ENCODE data around the gene NDC1.
"Not testable (repeated sequence)": the region's sequence is repeated elsewhere in the genome, so short reads cannot be mapped to it uniquely, and the experiment has no call there.

The NDC1 gene

DNA sequence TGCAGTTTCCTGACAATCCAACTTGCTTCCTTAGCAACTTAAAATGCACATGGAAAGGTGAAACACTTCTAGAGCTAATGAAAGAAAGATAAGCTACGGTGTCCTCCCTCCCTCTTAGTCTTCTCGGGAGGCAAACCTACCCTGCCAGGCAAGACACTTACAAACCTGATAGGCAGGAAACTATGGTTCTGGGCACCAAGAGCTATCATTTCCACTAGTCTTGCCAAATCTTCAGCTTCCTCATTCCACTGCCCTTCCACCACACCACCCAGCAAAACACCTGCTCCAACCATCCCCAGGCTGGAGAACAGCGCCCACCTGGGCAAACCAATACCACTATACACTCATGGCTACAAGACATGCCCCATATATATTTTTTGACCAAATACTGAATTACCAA, 15.2 kb downstream of the NDC1 start:
- DNase-seq, result no peak

DNA sequence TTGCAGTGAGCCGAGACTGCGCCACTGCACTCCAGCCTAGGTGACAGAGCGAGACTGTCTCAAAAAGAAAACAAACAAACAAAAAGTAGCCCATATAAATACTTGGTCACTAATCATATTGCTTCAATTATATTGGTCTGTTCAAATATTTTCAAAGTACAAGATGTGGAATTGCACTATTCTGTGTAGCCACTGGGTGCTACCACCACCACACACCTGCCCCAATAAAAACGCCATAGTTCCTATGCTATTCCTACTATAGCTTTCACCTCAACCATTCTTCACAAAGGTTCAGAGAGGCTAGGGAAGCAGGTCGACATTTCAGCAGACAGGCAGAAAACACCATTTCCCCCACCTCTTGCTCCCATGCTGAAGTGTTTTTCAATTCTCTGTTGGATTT, 16.7 kb downstream of the NDC1 start:
- no peak for DNase-seq

DNA sequence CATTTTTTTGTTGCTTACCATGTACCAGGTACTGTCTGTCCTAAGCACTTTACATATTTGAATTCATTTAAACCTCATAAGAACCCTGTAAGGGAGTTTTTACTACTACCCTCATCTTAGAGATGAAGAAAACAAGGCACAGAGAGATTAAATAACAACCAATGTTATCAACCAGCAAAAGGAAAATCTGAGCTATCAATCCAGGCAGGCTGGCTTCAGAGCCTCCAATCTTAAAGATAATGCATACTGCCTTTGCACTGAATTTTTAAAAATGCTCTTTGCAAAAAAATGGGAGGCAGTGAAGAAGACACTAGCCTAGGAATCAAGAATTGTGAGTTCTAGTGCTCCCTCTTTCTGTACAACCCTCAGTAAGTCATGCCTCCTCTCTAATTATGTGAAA, 18.7 kb downstream of the NDC1 start:
- no peak for DNase-seq

DNA sequence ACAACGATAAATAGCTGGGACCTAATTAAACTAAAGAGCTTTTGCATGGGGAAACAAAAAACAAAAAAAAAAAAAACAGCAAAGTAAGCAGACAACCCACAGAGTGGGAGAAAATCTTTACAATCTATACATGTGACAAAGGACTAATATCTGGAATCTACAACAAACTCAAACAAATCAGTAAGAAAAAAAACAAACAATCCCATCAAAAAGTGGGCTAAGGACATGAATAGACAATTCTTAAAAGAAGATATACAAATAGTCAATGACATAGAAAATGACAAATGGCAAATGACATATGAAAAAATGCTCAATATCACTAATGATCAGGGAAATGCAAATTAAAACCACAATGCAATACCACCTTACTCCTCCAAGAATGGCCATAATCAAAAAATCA, 21.5 kb downstream of the NDC1 start:
- DNase-seq, result not testable (repeated sequence)

DNA sequence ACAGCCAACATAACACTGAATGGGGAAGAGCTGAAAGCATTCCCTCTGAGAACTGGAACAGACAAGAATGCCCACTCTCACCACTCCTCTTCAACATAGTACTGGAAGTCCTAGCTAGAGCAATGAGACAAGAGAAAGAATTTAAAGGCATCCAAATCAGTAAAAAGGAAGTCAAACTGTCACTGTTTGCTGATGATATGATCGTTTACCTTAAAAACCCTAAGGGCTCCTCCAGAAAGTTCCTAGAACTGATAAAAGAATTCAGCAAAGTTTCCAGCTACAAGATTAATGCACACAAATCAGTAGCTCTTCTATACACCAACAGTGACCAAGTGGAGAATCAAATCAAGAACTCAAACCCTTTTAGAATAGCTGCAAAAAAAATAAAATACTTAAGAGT, 22.6 kb downstream of the NDC1 start:
- not testable (repeated sequence) for DNase-seq

DNA sequence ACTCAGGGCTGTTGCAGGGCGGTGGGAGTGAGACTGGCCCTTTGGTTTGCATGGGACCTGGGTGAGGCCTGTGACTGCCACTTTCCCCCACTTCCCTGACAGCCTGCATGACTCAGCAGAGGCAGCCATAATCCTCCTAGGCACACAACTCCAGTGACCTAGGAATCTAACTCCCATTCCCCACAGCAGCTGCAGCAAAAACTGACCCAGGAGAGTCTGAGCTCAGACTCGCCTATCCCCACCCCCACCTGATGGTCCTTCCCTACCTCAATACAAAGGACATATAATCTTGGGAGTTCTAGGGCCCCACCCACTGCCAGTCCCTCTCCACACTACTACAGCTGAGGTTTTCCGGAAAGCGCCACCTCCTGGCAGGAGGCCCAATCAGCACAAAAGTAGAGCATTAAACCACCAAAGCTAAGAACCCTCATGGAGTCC, 26.7 kb downstream of the NDC1 start:
- no peak for DNase-seq

DNA sequence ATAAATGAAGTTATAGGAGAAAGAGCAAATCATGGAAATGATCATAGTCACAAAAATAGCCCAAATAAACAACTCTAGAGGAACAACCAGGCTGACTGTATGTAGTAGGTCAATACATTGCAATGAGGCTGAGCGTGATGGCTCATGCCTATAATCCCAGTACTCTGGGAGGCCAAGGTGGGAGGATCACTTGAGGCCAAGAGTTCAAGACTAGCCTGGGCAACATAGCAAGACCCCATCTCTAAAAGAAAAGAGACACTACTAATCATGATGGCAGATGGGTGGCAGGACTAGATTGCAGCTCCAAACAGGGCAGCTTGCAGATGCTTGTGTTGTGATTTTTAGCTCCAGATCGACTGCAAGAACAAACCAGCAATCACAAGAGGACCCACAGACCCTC, 27.6 kb downstream of the NDC1 start:
- DNase-seq, result no peak

DNA sequence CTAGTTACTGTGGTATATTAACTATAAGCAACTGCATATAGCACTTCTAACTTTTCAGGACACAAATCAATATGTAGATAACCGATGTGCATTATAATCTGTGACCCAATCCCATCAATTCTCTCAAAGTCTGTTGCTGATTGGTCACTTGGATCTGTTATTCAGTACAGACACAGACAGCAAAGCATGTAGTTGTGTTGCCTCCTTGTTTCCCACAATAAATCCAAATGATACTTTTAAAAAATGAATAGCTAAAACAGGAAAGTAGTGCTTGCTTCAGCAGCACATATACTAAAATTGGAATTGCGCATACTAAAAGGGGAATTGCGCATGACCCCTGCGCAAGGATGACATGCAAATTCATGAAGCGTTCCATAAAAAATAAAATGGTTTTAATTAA, 28.1 kb downstream of the NDC1 start:
- no peak for DNase-seq

DNA sequence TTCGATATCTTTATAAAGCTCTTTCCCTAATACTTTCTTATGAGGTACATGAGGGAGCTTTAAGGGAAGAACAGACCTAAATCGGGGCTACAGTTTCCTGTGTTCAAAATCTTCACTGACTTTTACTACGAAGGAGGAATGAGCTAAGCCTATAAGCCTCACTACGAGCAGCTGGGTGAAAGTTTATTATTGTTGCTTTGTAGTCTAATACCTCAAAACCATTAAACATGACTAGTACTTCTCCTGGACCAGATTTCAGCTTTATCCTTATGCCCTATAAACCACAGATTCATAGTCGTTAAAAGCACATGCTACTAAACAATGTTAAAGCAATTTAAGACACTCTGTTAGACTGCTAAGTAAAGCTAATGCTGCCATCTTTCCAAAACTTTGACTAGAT, 30.2 kb downstream of the NDC1 start:
- no peak for DNase-seq

DNA sequence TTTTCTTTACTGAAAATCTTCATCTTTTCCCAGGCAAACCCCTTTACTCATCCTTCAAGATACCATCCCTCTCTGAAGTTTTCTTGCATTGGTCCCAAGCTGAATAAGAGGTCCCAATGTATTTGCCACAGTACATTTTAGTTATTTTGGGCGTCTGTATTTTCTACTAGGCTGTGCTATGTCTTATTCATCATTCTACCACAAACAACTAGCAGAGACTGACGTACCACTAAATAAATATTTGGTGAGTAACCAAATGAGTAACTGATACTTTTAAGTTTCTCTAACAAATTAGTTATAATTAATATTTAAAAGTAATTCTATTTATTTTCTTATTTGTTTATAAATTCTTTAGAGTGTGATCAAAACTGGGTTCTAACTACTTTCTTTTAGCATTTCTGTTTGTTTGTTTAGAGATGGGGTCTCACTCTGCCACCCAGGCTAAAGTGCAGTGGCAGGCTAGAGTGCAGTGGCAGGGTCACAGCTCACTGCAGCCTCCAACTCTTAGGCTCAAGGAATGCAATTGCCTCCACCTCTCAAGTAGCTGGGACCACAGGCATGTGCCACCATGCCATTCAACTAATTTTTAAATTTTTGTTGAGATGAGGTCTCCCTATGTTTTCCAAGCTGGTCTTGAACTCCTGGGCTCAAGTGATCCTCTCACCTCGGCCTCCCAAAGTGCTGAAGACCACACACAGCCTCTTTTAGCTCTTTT, 33.1 kb downstream of the NDC1 start:
- DNase-seq, result no peak

DNA sequence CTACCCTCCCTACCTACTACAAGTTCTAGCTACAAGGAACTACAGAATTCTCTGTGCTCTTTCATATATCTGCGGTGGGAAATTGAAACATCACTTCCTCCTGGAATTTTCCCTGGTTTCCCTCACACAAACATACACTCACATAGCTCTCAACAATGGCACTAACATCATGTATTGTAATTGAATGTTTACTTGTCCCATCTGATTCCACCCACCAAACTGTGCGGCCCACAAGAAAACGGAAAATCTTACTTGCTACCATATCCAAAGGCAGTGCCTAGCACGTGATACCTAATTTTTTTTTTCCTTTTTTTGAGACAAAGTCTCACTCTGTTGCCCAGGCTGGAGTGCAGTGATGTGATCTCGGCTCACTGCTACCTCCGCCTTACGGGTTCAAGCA, 33.9 kb downstream of the NDC1 start:
- no peak for DNase-seq

DNA sequence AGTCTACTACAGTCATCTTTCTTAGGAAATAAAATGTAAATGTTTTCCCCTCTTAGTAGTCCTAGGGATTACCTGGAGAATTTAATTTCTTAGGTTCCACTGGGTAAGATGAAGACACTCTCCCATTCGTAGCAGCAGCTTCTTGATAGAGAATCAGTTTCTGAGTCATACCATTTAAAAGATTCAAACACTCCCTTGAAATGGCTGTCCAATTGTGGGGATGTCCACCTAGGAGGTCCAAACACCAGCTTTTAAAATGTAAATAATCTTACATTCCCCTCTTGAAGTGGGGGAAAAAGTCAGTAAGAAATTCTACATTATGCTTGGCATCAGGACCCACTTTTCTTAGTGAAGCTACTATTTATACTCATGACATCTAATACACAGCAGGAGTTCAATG, 37.5 kb downstream of the NDC1 start:
- no peak for DNase-seq

DNA sequence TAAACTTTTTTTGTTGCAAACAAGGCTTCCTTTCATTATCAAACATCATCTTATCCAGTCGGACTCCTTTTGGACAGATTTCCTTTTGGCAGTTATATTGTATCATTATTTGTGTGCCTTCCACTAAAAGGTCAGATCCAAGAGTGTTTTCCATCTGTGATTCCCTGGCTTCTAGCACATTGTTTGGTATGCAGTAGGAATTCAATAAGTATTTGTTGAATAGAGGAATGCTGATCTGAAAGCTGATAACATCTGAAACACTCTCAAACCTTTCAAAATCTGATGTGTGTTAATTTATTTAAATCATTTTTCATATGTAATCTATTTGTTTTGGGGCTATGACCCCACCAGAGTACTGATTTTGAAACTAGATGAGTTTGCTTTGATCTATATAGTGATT, 39.0 kb downstream of the NDC1 start:
- DNase-seq, result no peak

DNA sequence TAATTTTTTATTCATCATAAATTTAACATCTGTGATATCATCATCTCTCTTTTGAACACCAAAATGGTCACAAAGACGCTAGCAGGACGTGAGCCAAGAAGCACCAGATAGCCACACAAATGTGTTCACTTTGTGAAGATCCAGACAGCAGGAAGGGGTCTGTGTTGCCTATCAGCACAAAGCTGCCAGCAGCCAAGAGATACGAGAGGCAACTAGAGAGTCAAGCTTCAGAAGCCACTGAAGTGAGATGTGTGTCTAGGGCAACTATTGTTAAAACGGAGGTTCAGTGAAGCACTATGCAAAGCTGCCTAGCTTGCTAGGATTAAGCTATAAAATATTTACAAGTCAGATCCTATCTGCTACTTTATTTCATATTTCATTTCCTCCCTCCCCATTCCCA, 45.3 kb downstream of the NDC1 start:
- DNase-seq, result no peak

DNA sequence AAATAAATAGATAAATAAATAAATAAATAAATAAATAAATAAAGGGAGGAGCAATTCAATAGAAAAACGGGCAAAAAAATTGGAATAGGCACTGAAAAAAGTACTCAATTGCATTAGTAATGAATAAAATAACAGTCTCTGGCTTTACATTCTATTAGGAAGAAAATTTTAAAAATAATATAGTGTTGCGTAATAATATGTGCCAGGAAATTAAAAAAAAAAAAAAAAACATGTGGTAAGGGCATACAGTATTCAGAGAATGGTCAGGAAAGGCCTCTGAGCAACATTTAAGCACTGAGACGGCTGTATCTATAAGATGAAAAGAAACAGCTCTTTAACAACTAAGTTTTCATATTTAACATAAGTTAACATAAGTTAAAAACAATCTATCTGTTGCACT, 50.4 kb downstream of the NDC1 start:
- no peak for DNase-seq

DNA sequence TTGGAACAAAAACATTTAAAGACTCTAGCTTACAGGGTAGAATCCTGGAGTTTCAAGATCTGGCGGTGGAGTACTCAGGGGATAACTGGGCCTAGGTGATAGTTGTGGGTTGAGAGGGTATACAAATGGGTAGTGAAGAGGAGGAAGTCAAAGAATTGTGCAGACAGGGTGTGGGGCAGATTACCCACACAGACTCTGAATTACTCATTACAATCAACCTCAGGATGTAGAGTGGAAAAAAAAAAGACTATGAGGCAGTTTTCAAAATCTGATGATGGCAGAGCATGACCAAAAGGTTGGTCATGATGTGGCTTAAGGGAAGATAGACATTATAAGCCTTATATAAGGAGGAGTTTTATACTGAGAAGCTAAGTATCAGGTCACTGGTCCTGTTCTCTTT, 55.0 kb downstream of the NDC1 start:
- DNase-seq, result no peak

DNA sequence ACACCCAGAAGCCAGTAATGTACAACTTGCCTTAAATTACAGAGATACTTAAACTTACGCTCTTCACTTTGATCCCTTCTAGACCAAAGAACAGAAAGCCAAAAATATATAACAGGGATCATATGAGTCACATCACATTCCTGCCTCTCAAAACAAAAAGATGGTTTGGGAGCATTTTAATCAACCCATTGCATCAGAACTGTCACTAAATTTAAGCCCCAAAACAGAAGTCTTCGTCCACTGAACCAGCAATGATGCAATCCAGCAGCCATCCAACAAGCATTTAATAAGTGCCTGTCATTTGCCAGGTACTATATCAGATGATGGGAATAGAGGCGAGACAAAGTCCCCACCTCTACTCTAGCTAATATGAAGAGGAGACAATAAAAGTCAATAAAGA, 56.4 kb downstream of the NDC1 start:
- DNase-seq, result no peak

DNA sequence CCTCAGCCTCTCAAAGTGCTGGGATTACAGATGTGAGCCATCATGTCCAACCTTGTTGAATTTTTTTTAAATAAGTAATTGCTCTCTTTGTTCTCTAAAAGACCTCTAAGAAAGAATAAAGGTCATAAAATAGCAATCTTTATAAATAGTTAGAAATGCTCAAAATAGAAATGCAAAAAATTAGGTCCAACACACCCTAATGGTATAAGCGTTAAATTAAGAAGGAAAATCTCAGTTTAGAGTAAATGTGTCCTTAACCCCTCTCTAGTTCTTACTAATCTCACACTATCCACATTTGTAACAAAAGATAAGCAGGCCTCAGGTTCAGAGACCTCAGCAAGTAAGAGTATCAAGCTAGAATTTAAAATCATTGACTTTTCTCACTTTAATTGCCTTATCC, 60.8 kb downstream of the NDC1 start:
- DNase-seq, result no peak

DNA sequence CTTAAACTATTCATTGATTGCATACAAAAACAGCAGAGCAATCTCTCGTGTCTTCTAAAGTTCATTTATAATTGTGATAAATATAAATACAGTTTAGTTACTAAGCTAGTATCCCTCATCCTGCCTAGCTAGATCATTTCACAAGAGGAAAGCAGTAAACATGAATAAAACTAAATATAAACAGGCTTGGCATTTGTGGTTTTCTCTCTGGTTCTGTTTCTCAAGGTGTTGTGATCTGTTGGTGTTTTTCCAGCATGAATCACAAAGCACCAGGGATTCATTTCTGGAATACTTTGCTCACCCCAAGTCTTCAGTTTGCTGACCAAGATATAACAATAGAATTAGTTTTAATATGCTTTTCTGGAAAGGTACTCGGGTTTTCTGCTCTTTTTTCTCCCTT, 66.4 kb downstream of the NDC1 start:
- no peak for DNase-seq

DNA sequence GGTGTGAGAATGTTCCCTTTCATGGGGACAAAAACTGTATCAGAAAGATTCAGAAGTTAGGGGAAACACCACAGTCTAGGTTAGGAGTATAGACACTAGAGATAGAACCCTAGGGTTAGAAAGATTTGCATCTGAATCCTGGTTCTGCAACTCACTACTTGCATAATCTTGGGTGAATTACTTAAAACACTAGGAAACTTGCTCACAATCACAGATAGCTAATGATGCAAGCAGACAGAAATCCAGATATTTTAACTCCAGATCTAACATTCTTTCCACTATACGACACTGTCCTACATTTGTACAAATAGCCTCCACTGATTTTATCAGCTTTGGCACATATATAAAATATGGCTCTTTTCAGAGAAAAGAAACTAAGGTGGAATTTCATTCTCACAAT, 68.3 kb downstream of the NDC1 start:
- DNase-seq, result no peak

DNA sequence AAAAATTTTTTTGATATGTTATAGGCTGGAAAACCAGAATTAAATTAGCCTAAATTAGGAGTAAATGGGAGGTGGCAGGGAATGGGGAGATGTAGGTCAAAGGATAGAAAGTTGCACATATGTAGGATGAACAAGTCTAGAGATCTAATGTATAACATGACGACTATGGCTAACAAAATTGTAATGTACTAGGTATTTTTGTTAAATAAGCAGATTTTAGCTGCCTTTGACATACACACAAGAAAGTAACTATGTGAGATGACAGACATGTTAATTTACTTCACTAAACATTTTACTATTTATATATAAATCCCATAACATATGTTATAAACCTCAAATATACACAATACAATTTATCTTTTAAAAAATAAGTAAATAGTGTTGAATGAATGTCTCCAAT, 68.9 kb downstream of the NDC1 start:
- no peak for DNase-seq

DNA sequence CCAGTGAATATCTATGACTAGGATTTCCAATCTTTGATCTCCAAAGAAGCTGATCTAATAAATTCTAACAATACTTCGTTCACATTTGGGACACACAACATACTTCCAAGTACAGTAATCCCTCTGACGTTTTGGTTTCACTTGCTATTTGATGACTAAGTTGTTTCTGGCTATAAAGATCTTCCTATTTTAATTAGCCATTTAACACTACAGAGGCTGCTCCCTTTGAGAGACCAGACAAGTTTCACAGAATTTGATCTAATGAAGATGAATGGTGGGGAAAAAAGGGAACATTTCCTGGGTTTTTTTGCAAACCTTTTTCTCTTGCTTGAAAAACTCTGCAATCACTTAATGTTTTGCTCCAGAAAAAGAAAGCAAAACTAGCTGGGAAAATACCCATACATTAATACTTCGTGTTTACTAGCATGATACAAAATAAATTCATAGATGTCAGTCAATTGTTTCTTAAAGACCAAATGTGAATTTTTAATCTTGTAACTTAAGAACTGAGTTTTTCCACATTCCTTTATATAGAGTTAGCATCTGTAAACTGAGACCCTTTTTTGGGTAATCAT, 71.2 kb downstream of the NDC1 start:
- DNase-seq, result no peak

DNA sequence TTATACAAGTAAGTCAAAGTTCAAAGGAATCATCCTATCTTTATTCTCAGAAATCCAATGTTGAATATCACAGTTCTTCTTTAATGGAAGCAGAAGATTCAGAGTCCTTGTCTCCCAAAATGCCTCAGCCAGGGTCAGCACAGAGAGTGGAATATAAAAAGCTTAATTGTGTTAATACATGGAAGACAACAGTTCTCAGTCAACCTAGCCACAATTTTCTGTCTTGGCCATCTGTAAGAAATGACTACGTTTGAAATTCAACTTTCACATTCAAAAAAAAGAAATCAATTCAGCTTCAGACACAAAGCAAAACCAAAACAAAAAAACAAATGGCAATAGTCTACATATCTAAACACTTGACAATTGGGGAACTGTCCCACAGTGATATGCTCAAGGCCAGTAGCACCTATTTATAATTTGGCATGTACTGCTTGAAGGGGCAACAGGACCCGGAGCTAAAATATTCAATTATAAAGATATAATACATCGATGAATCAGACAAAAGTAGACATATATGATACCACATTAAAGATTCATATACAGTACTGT, 71.8 kb downstream of the NDC1 start:
- DNase-seq, result no peak

DNA sequence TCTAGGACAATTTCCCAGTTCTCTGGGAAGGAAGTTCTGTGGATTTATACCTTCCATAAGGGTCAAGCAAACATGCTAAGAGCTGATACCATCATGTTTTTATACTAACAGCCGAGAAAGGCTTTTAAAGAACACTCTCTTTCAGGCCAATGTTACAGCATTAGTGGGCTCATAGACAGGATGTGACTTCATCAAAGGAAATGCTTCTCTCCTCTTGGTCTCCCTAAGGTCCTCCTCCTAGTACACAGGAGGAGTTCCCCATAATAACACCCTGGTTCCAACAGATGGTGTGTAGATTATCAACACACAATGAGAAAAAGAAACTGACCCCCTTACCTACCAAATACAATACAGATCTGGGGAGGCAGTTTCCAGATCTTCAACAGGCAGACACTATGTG, 72.4 kb downstream of the NDC1 start:
- no peak for DNase-seq

DNA sequence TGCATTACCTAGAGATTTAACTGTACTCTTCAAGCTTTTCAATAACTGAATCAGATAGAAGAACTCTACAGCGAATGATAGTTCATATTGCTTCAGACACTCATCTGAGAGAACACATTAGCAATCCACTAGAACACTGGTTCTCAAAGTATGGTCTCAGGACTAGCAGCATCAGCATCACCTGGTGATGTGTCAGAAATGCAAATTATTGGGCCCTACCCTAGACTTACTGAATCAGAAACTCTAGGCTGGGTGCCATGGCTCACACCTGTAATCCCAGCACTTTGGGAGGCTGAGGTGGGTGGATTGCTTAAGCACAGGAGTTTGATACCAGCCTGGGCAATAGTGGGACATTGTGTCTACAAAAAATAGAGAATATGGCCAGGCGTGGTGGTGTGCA, 74.2 kb downstream of the NDC1 start:
- DNase-seq, result no peak

Measured in activated gamma-delta T cell treated with Interleukin-2 at 50 U/mL for 16 hours (primary cell).